ENCODE measurements around the gene MRPL48.
"Not testable (repeated sequence)": the region's sequence is repeated elsewhere in the genome, so short reads cannot be mapped to it uniquely, and the experiment has no call there.

The MRPL48 gene

GRCh38 chr11:73750228-73750627, 37.4 kb upstream of the MRPL48 start:
- no peak overlapping the region for H3K4me3 ChIP-seq (ENCODE audit: low read depth, low read length)
- no peak for TF ChIP-seq CTCF (IDR thresholded peaks at IDR 0.05; ENCODE audit: insufficient read depth, low read depth, low read length, missing control alignments)
- DNase-seq (ENCODE audit: low read depth) = no peak

GRCh38 chr11:73750862-73751261, 36.8 kb upstream of the MRPL48 start:
- not testable (repeated sequence) for DNase-seq (ENCODE audit: low read depth); H3K4me3 ChIP-seq (ENCODE audit: low read depth, low read length)

GRCh38 chr11:73752216-73752867, 35.3 kb upstream of the MRPL48 start:
- no peak for TF ChIP-seq CTCF (IDR thresholded peaks at IDR 0.05; ENCODE audit: insufficient read depth, low read depth, low read length, missing control alignments)
- DNase-seq (ENCODE audit: low read depth) = no peak
- H3K4me3 ChIP-seq (ENCODE audit: low read depth, low read length) = no peak overlapping the region

- no peak for TF ChIP-seq CTCF (IDR thresholded peaks at IDR 0.05; ENCODE audit: insufficient read depth, low read depth, low read length, missing control alignments)
- no peak for DNase-seq (ENCODE audit: low read depth)
- H3K4me3 ChIP-seq (ENCODE audit: low read depth, low read length) = no peak overlapping the region
These were observed 34.8 kb upstream of the MRPL48 start for GRCh38 chr11:73752903-73753302.

GRCh38 chr11:73753938-73754337, 33.7 kb upstream of the MRPL48 start:
- DNase-seq (ENCODE audit: low read depth) = no peak
- TF ChIP-seq CTCF (IDR thresholded peaks at IDR 0.05; ENCODE audit: insufficient read depth, low read depth, low read length, missing control alignments) = no peak
- no peak overlapping the region for H3K4me3 ChIP-seq (ENCODE audit: low read depth, low read length)

GRCh38 chr11:73755670-73756069, 32.0 kb upstream of the MRPL48 start:
- H3K4me3 ChIP-seq (ENCODE audit: low read depth, low read length) = no peak overlapping the region
- DNase-seq (ENCODE audit: low read depth) = no peak
- no peak for TF ChIP-seq CTCF (IDR thresholded peaks at IDR 0.05; ENCODE audit: insufficient read depth, low read depth, low read length, missing control alignments)

GRCh38 chr11:73757598-73757997, 30.1 kb upstream of the MRPL48 start:
- TF ChIP-seq CTCF (IDR thresholded peaks at IDR 0.05; ENCODE audit: insufficient read depth, low read depth, low read length, missing control alignments) = no peak
- no peak for DNase-seq (ENCODE audit: low read depth)
- no peak overlapping the region for H3K4me3 ChIP-seq (ENCODE audit: low read depth, low read length)

All from GM12865 (cell line).